ENCODE measurements around the gene ZNF117. TPM values are rescaled to one million over a fixed set of nuclear protein-coding genes. Genes with fewer than 3 reads are reported as not detected.
"Not testable (repeated sequence)": the region's sequence is repeated elsewhere in the genome, so short reads cannot be mapped to it uniquely, and the experiment has no call there.

The ZNF117 gene
- total and polyA plus RNA-seq, 5 donors: 2.5 to 7.6 (median 3.8) TPM

GRCh38 chr7:65007036-65007435 lies 16.2 kb upstream of the ZNF117 start:
- H3K27me3 ChIP-seq (ENCODE audit: control insufficient read depth, insufficient read depth); H3K9me3 ChIP-seq (ENCODE audit: control insufficient read depth, low read length); H3K4me3 ChIP-seq (ENCODE audit: low read length); DNase-seq; ATAC-seq; intact Hi-C loops (cut with DNase I); H3K27ac ChIP-seq (ENCODE audit: low read length); H3K4me1 ChIP-seq (ENCODE audit: control insufficient read depth, insufficient read depth, low read length): not testable (repeated sequence)
- 59% methylated on average over 4 of the region's 4 CpGs for WGBS

GRCh38 chr7:65006094-65006992 lies 15.5 kb upstream of the ZNF117 start, which contains the start of gene ERV3-1:
Gene ERV3-1 (minus strand): TSS chr7:65006687. CDS start chr7:64993026, 13,661 bp downstream.
- Histone ChIP-seq H3K4me1 (ENCODE audit: control insufficient read depth, insufficient read depth, low read length) (peaks cover 2% of the 10 kb centered on the region), H3K27me3 (ENCODE audit: control insufficient read depth, insufficient read depth) (no peaks in the 10 kb centered on the region), H3K4me3 (ENCODE audit: low read length) (peak within 1 kb of the TSS; percentile 85), H3K9me3 (ENCODE audit: control insufficient read depth, low read length) (no peaks in the 10 kb centered on the region), H3K27ac (ENCODE audit: low read length) (peak within 1 kb of the TSS; percentile 95)
- intact Hi-C loops (cut with DNase I): no loop called here
- DNase-seq (peak; percentile 96 to 98 (median 97)), ATAC-seq (peak; percentile 100)
- under 1% methylated on average over 33 of the region's 33 CpGs for WGBS

- Histone ChIP-seq H3K4me1 (ENCODE audit: control insufficient read depth, insufficient read depth, low read length) (peaks cover 2% of the 10 kb centered on the region), H3K4me3 (ENCODE audit: low read length) (no peak overlapping the region), H3K9me3 (ENCODE audit: control insufficient read depth, low read length) (no peaks in the 10 kb centered on the region), H3K27ac (ENCODE audit: low read length) (no peak overlapping the region), H3K27me3 (ENCODE audit: control insufficient read depth, insufficient read depth) (no peaks in the 10 kb centered on the region)
- intact Hi-C loops (cut with DNase I): no loop called here
- no peak for ATAC-seq
- DNase-seq: no peak
- 79% methylated on average over 1 of the region's 1 CpG for WGBS
These were observed 13.7 kb upstream of the ZNF117 start for GRCh38 chr7:65004575-65004974.

GRCh38 chr7:65002972-65003585 lies 12.2 kb upstream of the ZNF117 start:
- H3K4me3 ChIP-seq (ENCODE audit: low read length): no peak overlapping the region
- H3K4me1 ChIP-seq (ENCODE audit: control insufficient read depth, insufficient read depth, low read length): peaks cover 2% of the 10 kb centered on the region
- H3K27ac ChIP-seq (ENCODE audit: low read length): no peak overlapping the region
- DNase-seq: no peak
- 97% methylated on average over 2 of the region's 2 CpGs for WGBS
- H3K27me3 ChIP-seq (ENCODE audit: control insufficient read depth, insufficient read depth): no peaks in the 10 kb centered on the region
- ATAC-seq: no peak
- H3K9me3 ChIP-seq (ENCODE audit: control insufficient read depth, low read length): no peaks in the 10 kb centered on the region
- intact Hi-C loops (cut with DNase I): no loop called here

GRCh38 chr7:65001291-65001814 lies 10.5 kb upstream of the ZNF117 start:
- intact Hi-C loops (cut with DNase I): no loop called here
- Histone ChIP-seq H3K4me3 (ENCODE audit: low read length) (no peak overlapping the region), H3K27ac (ENCODE audit: low read length) (no peak overlapping the region), H3K27me3 (ENCODE audit: control insufficient read depth, insufficient read depth) (no peaks in the 10 kb centered on the region), H3K4me1 (ENCODE audit: control insufficient read depth, insufficient read depth, low read length) (peaks cover 5% of the 10 kb centered on the region), H3K9me3 (ENCODE audit: control insufficient read depth, low read length) (no peaks in the 10 kb centered on the region)
- DNase-seq: no peak
- WGBS: 0% methylated on average over 1 of the region's 1 CpG
- no peak for ATAC-seq

GRCh38 chr7:64999165-65000004 lies 8.5 kb upstream of the ZNF117 start:
- H3K9me3 ChIP-seq (ENCODE audit: control insufficient read depth, low read length): no peaks in the 10 kb centered on the region
- ATAC-seq: peak; percentile 38 to 70
- WGBS: 77% methylated on average over 11 of the region's 11 CpGs
- intact Hi-C loops (cut with DNase I): no loop called here
- H3K27ac ChIP-seq (ENCODE audit: low read length): no peak overlapping the region
- peaks cover 2% of the 10 kb centered on the region for H3K4me1 ChIP-seq (ENCODE audit: control insufficient read depth, insufficient read depth, low read length)
- no peaks in the 10 kb centered on the region for H3K27me3 ChIP-seq (ENCODE audit: control insufficient read depth, insufficient read depth)
- peak in 1 of 3 donors; percentile 51 for DNase-seq
- H3K4me3 ChIP-seq (ENCODE audit: low read length): no peak overlapping the region

- whole genome bisulfite sequencing: 96% methylated on average over 7 of the region's 7 CpGs
- no peaks in the 10 kb centered on the region for H3K9me3 ChIP-seq (ENCODE audit: control insufficient read depth, low read length)
- DNase-seq (no peak), ATAC-seq (no peak)
- H3K27me3 ChIP-seq (ENCODE audit: control insufficient read depth, insufficient read depth): no peaks in the 10 kb centered on the region
- intact Hi-C loops (cut with DNase I): no loop called here
- H3K4me1 ChIP-seq (ENCODE audit: control insufficient read depth, insufficient read depth, low read length): peaks cover 2% of the 10 kb centered on the region
- H3K4me3 ChIP-seq (ENCODE audit: low read length): no peak overlapping the region
- H3K27ac ChIP-seq (ENCODE audit: low read length): no peak overlapping the region
These were observed 8.0 kb upstream of the ZNF117 start for GRCh38 chr7:64998865-64999164.

- H3K27me3 ChIP-seq (ENCODE audit: control insufficient read depth, insufficient read depth): no peaks in the 10 kb centered on the region
- peak overlapping the region; percentile 5 for H3K27ac ChIP-seq (ENCODE audit: low read length)
- H3K4me1 ChIP-seq (ENCODE audit: control insufficient read depth, insufficient read depth, low read length): peaks cover 2% of the 10 kb centered on the region
- 74% methylated on average over 8 of the region's 8 CpGs for WGBS
- ATAC-seq (peak; percentile 22 to 32), DNase-seq (no peak)
- peaks cover 2% of the 10 kb centered on the region for H3K9me3 ChIP-seq (ENCODE audit: control insufficient read depth, low read length)
- no peak overlapping the region for H3K4me3 ChIP-seq (ENCODE audit: low read length)
- intact Hi-C loops (cut with DNase I): no loop called here
These were observed 7.1 kb upstream of the ZNF117 start for GRCh38 chr7:64997927-64998391.

- intact Hi-C loops (cut with DNase I): no loop called here
- DNase-seq (no peak), ATAC-seq (peak in 1 of 2 donors; percentile 4)
- Histone ChIP-seq H3K27me3 (ENCODE audit: control insufficient read depth, insufficient read depth) (no peaks in the 10 kb centered on the region), H3K4me3 (ENCODE audit: low read length) (no peak overlapping the region), H3K4me1 (ENCODE audit: control insufficient read depth, insufficient read depth, low read length) (peaks cover 2% of the 10 kb centered on the region), H3K9me3 (ENCODE audit: control insufficient read depth, low read length) (peaks cover 2% of the 10 kb centered on the region), H3K27ac (ENCODE audit: low read length) (no peak overlapping the region)
- WGBS: 91% methylated on average over 12 of the region's 12 CpGs
These were observed 6.5 kb upstream of the ZNF117 start for GRCh38 chr7:64997164-64997908.

- DNase-seq (no peak), ATAC-seq (no peak)
- Histone ChIP-seq H3K4me1 (ENCODE audit: control insufficient read depth, insufficient read depth, low read length) (peaks cover 2% of the 10 kb centered on the region), H3K4me3 (ENCODE audit: low read length) (no peak overlapping the region), H3K9me3 (ENCODE audit: control insufficient read depth, low read length) (peaks cover 2% of the 10 kb centered on the region), H3K27ac (ENCODE audit: low read length) (no peak overlapping the region), H3K27me3 (ENCODE audit: control insufficient read depth, insufficient read depth) (no peaks in the 10 kb centered on the region)
- WGBS: 98% methylated on average over 2 of the region's 2 CpGs
- intact Hi-C loops (cut with DNase I): no loop called here
These were observed 5.5 kb upstream of the ZNF117 start for GRCh38 chr7:64996305-64996704.
